SK-N-SH (cell line): ENCODE data around the gene EIF3B. TPM values are rescaled to one million over a fixed set of nuclear protein-coding genes. Genes with fewer than 3 reads are reported as not detected.
A peak's percentile ranks its signal among the peaks of the same experiment; 100 is the strongest.

Experiments
- CTCF ChIA-PET: fragments of 300-600, 350-600 bp; formaldehyde crosslinking; extraction: SDS; loops from one replicate; lab custom pipeline; 2021; lab: Yijun Ruan, JAX
- POLR2A ChIA-PET: fragments of 350-600 bp; sonication (Branson Sonifier 250); formaldehyde crosslinking; extraction: SDS; loops from one replicate; lab custom pipeline; 2020; ENCODE audit warnings: antibody characterized with exemption, inconsistent platforms; lab: Yijun Ruan, JAX
- DNase-seq: peaks from one replicate; pipeline ENCODE4 v3.0.0; 2012
- H2AFZ ChIP-seq: fragments of 200-600 bp; sonication (generic); 2 replicates; pipeline ENCODE4 v1.8.1; 2016; ENCODE audit warnings: antibody characterized with exemption, mild to moderate bottlenecking, low read depth
- H3F3A ChIP-seq: fragments of 200-600 bp; sonication (generic); replicated peaks from 2 replicates; pipeline ENCODE3; 2016; ENCODE audit warnings: antibody characterized with exemption, mild to moderate bottlenecking; ENCODE audit not compliant: insufficient read depth
- H3K27ac ChIP-seq, 2 experiments: fragments of 200-500 bp in 1 of 2; fragments of 200-600 bp in 1 of 2; sonication (Bioruptor generic) in 1 of 2; sonication (generic), shearing (Covaris generic) in 1 of 2; 2 replicates each; pipeline versions ENCODE4 v1.5.1 to v1.6.1; 2014 to 2016; ENCODE audit warnings: low read depth in 2 of 2, inconsistent platforms in 1 of 2, low read length in 1 of 2, mild to moderate bottlenecking in 1 of 2, mixed read lengths in 1 of 2
- H3K27me3 ChIP-seq: fragments of 200-600 bp; sonication (generic), shearing (Covaris generic); 2 replicates; pipeline ENCODE4 v1.6.1; 2016; ENCODE audit warnings: mixed run types; ENCODE audit not compliant: insufficient read depth
- H3K36me3 ChIP-seq, 2 experiments: fragments of 200-500 bp in 1 of 2; fragments of 200-600 bp in 1 of 2; sonication (Bioruptor generic) in 1 of 2; sonication (generic) in 1 of 2; replicated peaks in 1 of 2; 2 replicates each; pipeline versions ENCODE3 to v1.5.1; 2014 to 2016; ENCODE audit warnings: low read length in 1 of 2, mild to moderate bottlenecking in 1 of 2; ENCODE audit not compliant: insufficient read depth in 2 of 2, control insufficient read depth in 1 of 2
- H3K4me1 ChIP-seq, 2 experiments: fragments of 200-500 bp in 1 of 2; fragments of 200-600 bp in 1 of 2; sonication (Bioruptor generic) in 1 of 2; sonication (generic), shearing (Covaris generic) in 1 of 2; 2 replicates each; pipeline versions ENCODE4 v1.5.1 to v1.6.1; 2014 to 2016; ENCODE audit warnings: low read depth in 1 of 2, low read length in 1 of 2, mixed run types in 1 of 2; ENCODE audit not compliant: insufficient read depth in 2 of 2, control insufficient read depth in 1 of 2
- H3K4me2 ChIP-seq: fragments of 200-600 bp; sonication (generic), shearing (Covaris generic); 2 replicates; pipeline ENCODE4 v1.6.1; 2017; ENCODE audit warnings: mixed run types
- H3K4me3 ChIP-seq, 2 experiments: fragments of 200-500 bp in 1 of 2; fragments of 200-600 bp in 1 of 2; sonication (Bioruptor generic) in 1 of 2; sonication (generic), shearing (Covaris generic) in 1 of 2; 2 replicates each; pipeline versions ENCODE4 v1.5.1 to v1.8.1; 2014 to 2016; ENCODE audit warnings: low read depth in 2 of 2, inconsistent platforms in 1 of 2, low read length in 1 of 2, mild to moderate bottlenecking in 1 of 2, mixed read lengths in 1 of 2, moderate library complexity in 1 of 2
- H3K79me2 ChIP-seq: fragments of 200-600 bp; sonication (generic); 2 replicates; pipeline ENCODE4 v1.8.1; 2017; ENCODE audit warnings: mild to moderate bottlenecking; ENCODE audit not compliant: insufficient read depth
- H3K9ac ChIP-seq: fragments of 200-600 bp; sonication (generic); 2 replicates; pipeline ENCODE4 v1.6.1; 2017; ENCODE audit warnings: mixed run types
- H3K9me2 ChIP-seq: fragments of 200-600 bp; sonication (generic); 2 replicates; pipeline ENCODE4 v1.6.1; 2017; ENCODE audit warnings: mixed run types
- H3K9me3 ChIP-seq: fragments of 200-600 bp; sonication (generic); 2 replicates; pipeline ENCODE4 v1.6.1; 2017; ENCODE audit warnings: mixed run types, mild to moderate bottlenecking, moderate library complexity
- H4K20me1 ChIP-seq: fragments of 200-600 bp; sonication (generic); 2 replicates; pipeline ENCODE4 v1.6.1; 2017; ENCODE audit warnings: mild to moderate bottlenecking, mixed run types; ENCODE audit not compliant: insufficient read depth
- CHD2 ChIP-seq: fragments of 150-350 bp; IDR thresholded peaks from 2 replicates; pipeline ENCODE4 v1.6.1; 2018; ENCODE audit warnings: low read length; ENCODE audit not compliant: partially characterized antibody
- CTCF ChIP-seq: fragments of 200-600 bp; sonication (generic); IDR thresholded peaks from 2 replicates; pipeline ENCODE4 v1.6.1; 2017; ENCODE audit warnings: antibody characterized with exemption, mild to moderate bottlenecking, moderate library complexity
- ELF1 ChIP-seq: IDR thresholded peaks from 2 replicates; pipeline ENCODE4 v1.4.0; 2012
- EZH2phosphoT487 ChIP-seq: fragments of 200-600 bp; sonication (generic); IDR thresholded peaks from 2 replicates; pipeline ENCODE4 v1.6.1; 2017; ENCODE audit warnings: low read depth, mixed run types, mild to moderate bottlenecking, antibody characterized with exemption, moderate library complexity, borderline replicate concordance
- FOSL2 ChIP-seq: IDR thresholded peaks from 2 replicates; pipeline ENCODE4 v1.4.0; 2012; ENCODE audit warnings: low read depth, mild to moderate bottlenecking, moderate library complexity, borderline replicate concordance
- FOXJ3 ChIP-seq: sonication (generic); formaldehyde crosslinking; IDR thresholded peaks from 2 replicates; pipeline ENCODE4 v1.5.1; 2020; ENCODE audit warnings: mild to moderate bottlenecking, missing genetic modification reagents
- FOXM1 ChIP-seq: IDR thresholded peaks from 2 replicates; pipeline ENCODE4 v1.4.0; 2012; ENCODE audit warnings: low read depth, mild to moderate bottlenecking
- GABPA ChIP-seq: IDR thresholded peaks from 2 replicates; pipeline ENCODE4 v1.4.0; 2012; ENCODE audit warnings: low read depth, mild to moderate bottlenecking
- GATA2 ChIP-seq: sonication (generic); formaldehyde crosslinking; IDR thresholded peaks from 2 replicates; pipeline ENCODE4 v1.5.0; 2020; ENCODE audit warnings: mild to moderate bottlenecking, missing genetic modification reagents
- JUND ChIP-seq: IDR thresholded peaks from 2 replicates; pipeline ENCODE4 v1.4.0; 2012
- MEF2A ChIP-seq: IDR thresholded peaks from 2 replicates; pipeline ENCODE4 v1.4.0; 2012; ENCODE audit warnings: low read depth, borderline replicate concordance
- MXI1 ChIP-seq: IDR thresholded peaks from 2 replicates; pipeline ENCODE4 v1.6.1; 2012; ENCODE audit warnings: mild to moderate bottlenecking, low read depth, low read length, improper control_type of control experiment
- NFIC ChIP-seq: IDR thresholded peaks from 2 replicates; pipeline ENCODE4 v1.4.0; 2012; ENCODE audit warnings: borderline replicate concordance
- NRF1 ChIP-seq: IDR thresholded peaks from 2 replicates; pipeline ENCODE4 v1.6.1; 2012; ENCODE audit warnings: low read depth, mild to moderate bottlenecking, low read length
- POLR2AphosphoS5 ChIP-seq: IDR thresholded peaks from 2 replicates; pipeline ENCODE4 v1.6.1; 2012; ENCODE audit warnings: low read depth, low read length
- RAD21 ChIP-seq: IDR thresholded peaks from 2 replicates; pipeline ENCODE4 v1.6.1; 2012; ENCODE audit warnings: mild to moderate bottlenecking, low read length
- RCOR1 ChIP-seq: fragments of 150-350 bp; IDR thresholded peaks from 2 replicates; pipeline ENCODE4 v1.6.1; 2017; ENCODE audit warnings: antibody characterized with exemption, low read length
- REST ChIP-seq: IDR thresholded peaks from 2 replicates; pipeline ENCODE4 v1.6.1; 2012; ENCODE audit warnings: mild to moderate bottlenecking, low read depth, low read length, moderate library complexity
- RXRA ChIP-seq: IDR thresholded peaks from 2 replicates; pipeline ENCODE4 v1.4.0; 2012; ENCODE audit warnings: low read depth, mild to moderate bottlenecking, borderline replicate concordance
- SMC3 ChIP-seq: IDR thresholded peaks from 2 replicates; pipeline ENCODE4 v1.6.1; 2012; ENCODE audit warnings: low read depth, low read length, improper control_type of control experiment
- USF2 ChIP-seq: fragments of 150-350 bp; IDR thresholded peaks from 2 replicates; pipeline ENCODE4 v1.6.1; 2017; ENCODE audit warnings: antibody characterized with exemption, low read length, low read depth, borderline replicate concordance
- YY1 ChIP-seq: IDR thresholded peaks from 2 replicates; pipeline ENCODE4 v1.4.0; 2012; ENCODE audit warnings: low read depth, mild to moderate bottlenecking
- WGBS: methylation state at CpG from one replicate; pipeline ENCODE4 v1.1.6; 2017; ENCODE audit warnings: low lambda C conversion rate; 5-methylcytosine and 5-hydroxymethylcytosine counted together
- polyA plus RNA-seq, 3 experiments: library from polyadenylated mRNA; depleted of rRNA; stranded (reverse); fragments of >200 nt; gene quantifications; 2 replicates each; pipeline ENCODE4 v1.2.3, GENCODE V29; 2012
- TF ChIP-seq, protein P1 (sequence below): IDR thresholded peaks from 2 replicates; pipeline ENCODE4 v1.4.0; 2012; ENCODE audit warnings: low read depth
- TF ChIP-seq, protein P2 (sequence below): IDR thresholded peaks from 2 replicates; pipeline ENCODE4 v1.4.0; 2012; ENCODE audit warnings: low read depth, borderline replicate concordance

The EIF3B gene
- polyA plus RNA-seq, 1 of the 3 experiments (the other 2 are of a cell fraction) = 151 TPM

DNA sequence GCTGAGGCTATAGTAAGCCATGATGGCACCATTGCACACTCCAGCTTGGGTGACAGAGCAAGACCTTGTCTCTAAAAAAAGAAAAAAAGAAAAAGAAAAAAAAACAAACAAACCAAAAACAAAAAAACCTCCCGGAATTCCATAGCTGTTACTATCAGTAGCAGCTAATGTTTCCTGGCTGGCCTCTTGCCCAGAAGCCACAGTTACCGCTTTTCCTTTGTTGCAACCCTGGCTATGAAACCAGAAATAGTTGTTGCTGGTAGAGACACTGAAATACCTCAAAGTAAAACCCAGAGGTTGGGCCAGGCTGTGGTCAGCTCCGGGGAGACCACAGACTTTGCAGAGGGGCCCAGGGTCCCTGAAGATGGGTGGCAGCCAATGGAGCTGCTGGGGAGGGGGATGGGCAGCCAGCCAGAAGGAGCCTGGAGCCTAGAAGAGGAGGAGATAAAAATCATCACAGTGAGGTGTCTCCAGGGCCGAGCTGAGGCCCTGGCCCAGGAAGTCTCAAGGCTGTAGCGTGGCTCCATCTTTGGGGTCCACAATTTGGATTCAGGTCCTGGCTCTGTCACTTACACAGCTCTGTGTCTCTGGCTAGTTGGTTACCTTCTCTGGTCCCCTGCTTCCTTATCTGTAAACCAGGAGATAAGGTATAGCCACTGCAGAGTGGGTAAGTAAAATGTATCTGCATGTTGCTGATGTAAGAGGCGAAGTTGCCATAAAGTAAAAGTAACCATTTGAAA is 45.4 kb downstream of the EIF3B start:
- Histone ChIP-seq H3K4me2 (peak overlapping the region; percentile 60), H3K4me1 (peaks cover 10 to 21% of the 10 kb centered on the region in 2 experiments; a peak in 2 of 4 replicates), H3K36me3 (no peaks in the 10 kb centered on the region), H3K9me3 (no peaks in the 10 kb centered on the region), H3K9me2 (no peaks in the 10 kb centered on the region), H3K27ac (peak overlapping the region; percentile 80 to 83), H3K4me3 (peak overlapping the region in 1 of 2 experiments; percentile 4; a peak in 1 of 4 replicates), H3K79me2 (peaks cover 13% of the 10 kb centered on the region), H2AFZ (peak overlapping the region; percentile 67), H3K27me3 (no peaks in the 10 kb centered on the region), H4K20me1 (no peaks in the 10 kb centered on the region), H3F3A (peaks cover 32% of the 10 kb centered on the region), H3K9ac (peak overlapping the region; percentile 56)
- WGBS = 24% methylated on average over 6 of the region's 6 CpGs
- peak; percentile 72 for DNase-seq
- ChIA-PET POLR2A (interaction anchor here (1.5 kb wide), 1 partner anchor 46 kb away, joined by 5 read pairs; no protein-coding TSS in a partner anchor), CTCF (interaction anchor here (1.0 to 1.1 kb wide), 4 partner anchors 8 to 71 kb away, joined by 3 to 7 read pairs (median 3); no protein-coding TSS in a partner anchor)
- TF ChIP-seq CTCF (no peak), YY1 (0 out of 2 replicates have a peak, but pooled peaks have one; percentile 19), FOXJ3 (CRISPR knock-in tag) (no peak), MXI1 (no peak), JUND (no peak), FOSL2 (no peak; the same call in 1 of the 2 replicates), NFIC (peak; percentile 94), GABPA (no peak), RCOR1 (no peak; the same call in 1 of the 2 replicates), EZH2phosphoT487 (no peak), FOXM1 (peak; percentile 31; the same call in 1 of the 2 replicates), SMC3 (no peak), GATA2 (CRISPR knock-in tag) (peak; percentile 62), NRF1 (no peak), RXRA (no peak; the same call in 1 of the 2 replicates), USF2 (no peak), POLR2AphosphoS5 (peak; percentile 53), MEF2A (peak; percentile 74), CHD2 (no peak), RAD21 (no peak), ELF1 (no peak), REST (peak; percentile 57)
- TF ChIP-seq, protein P1, sequence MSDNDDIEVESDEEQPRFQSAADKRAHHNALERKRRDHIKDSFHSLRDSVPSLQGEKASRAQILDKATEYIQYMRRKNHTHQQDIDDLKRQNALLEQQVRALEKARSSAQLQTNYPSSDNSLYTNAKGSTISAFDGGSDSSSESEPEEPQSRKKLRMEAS = peak; percentile 52; the same call in 1 of the 2 replicates
- TF ChIP-seq, protein P2, sequence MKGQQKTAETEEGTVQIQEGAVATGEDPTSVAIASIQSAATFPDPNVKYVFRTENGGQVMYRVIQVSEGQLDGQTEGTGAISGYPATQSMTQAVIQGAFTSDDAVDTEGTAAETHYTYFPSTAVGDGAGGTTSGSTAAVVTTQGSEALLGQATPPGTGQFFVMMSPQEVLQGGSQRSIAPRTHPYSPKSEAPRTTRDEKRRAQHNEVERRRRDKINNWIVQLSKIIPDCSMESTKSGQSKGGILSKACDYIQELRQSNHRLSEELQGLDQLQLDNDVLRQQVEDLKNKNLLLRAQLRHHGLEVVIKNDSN = peak; percentile 38; the same call in 1 of the 2 replicates
